ENCODE data around the gene MPC2.
"Not testable (repeated sequence)": the region's sequence is repeated elsewhere in the genome, so short reads cannot be mapped to it uniquely, and the experiment has no call there.

The MPC2 gene

GRCh38 chr1:167881786-167882185 lies 55.1 kb downstream of the MPC2 start:
- no peaks in the 10 kb centered on the region for H3K27me3 ChIP-seq (ENCODE audit: control insufficient read depth, insufficient read depth, low read length)
- no peaks in the 10 kb centered on the region for H3K4me1 ChIP-seq (ENCODE audit: control insufficient read depth, insufficient read depth, low read length)
- H3K4me3 ChIP-seq (ENCODE audit: low read length), result no peak overlapping the region
- no peaks in the 10 kb centered on the region for H3K36me3 ChIP-seq (ENCODE audit: control insufficient read depth, insufficient read depth, low read length)
- H3K9me3 ChIP-seq (ENCODE audit: control insufficient read depth, insufficient read depth, low read length), result no peaks in the 10 kb centered on the region
- no peak for DNase-seq (ENCODE audit: low read depth, low spot score)
- WGBS (ENCODE audit: insufficient coverage, insufficient read length), result no CpG with 5 or more reads among the region's 3 CpGs
- no peak overlapping the region for H3K27ac ChIP-seq (ENCODE audit: low read length)

GRCh38 chr1:167881069-167881468 lies 55.8 kb downstream of the MPC2 start:
- no peaks in the 10 kb centered on the region for H3K27me3 ChIP-seq (ENCODE audit: control insufficient read depth, insufficient read depth, low read length)
- DNase-seq (ENCODE audit: low read depth, low spot score), result no peak
- no peaks in the 10 kb centered on the region for H3K9me3 ChIP-seq (ENCODE audit: control insufficient read depth, insufficient read depth, low read length)
- no peaks in the 10 kb centered on the region for H3K4me1 ChIP-seq (ENCODE audit: control insufficient read depth, insufficient read depth, low read length)
- H3K27ac ChIP-seq (ENCODE audit: low read length), result no peak overlapping the region
- no peaks in the 10 kb centered on the region for H3K36me3 ChIP-seq (ENCODE audit: control insufficient read depth, insufficient read depth, low read length)
- no peak overlapping the region for H3K4me3 ChIP-seq (ENCODE audit: low read length)

GRCh38 chr1:167880580-167881021 lies 56.3 kb downstream of the MPC2 start:
- Histone ChIP-seq H3K9me3 (ENCODE audit: control insufficient read depth, insufficient read depth, low read length) (no peaks in the 10 kb centered on the region), H3K4me3 (ENCODE audit: low read length) (no peak overlapping the region), H3K4me1 (ENCODE audit: control insufficient read depth, insufficient read depth, low read length) (no peaks in the 10 kb centered on the region), H3K27me3 (ENCODE audit: control insufficient read depth, insufficient read depth, low read length) (no peaks in the 10 kb centered on the region), H3K36me3 (ENCODE audit: control insufficient read depth, insufficient read depth, low read length) (no peaks in the 10 kb centered on the region), H3K27ac (ENCODE audit: low read length) (no peak overlapping the region)
- WGBS (ENCODE audit: insufficient coverage, insufficient read length), result no CpG with 5 or more reads among the region's 3 CpGs
- DNase-seq (ENCODE audit: low read depth, low spot score), result no peak

- Histone ChIP-seq H3K4me1 (ENCODE audit: control insufficient read depth, insufficient read depth, low read length) (no peaks in the 10 kb centered on the region; the same call in 1 of the 2 replicates), H3K27ac (ENCODE audit: low read length) (no peak overlapping the region), H3K4me3 (ENCODE audit: low read length) (no peak overlapping the region), H3K27me3 (ENCODE audit: control insufficient read depth, insufficient read depth, low read length) (no peaks in the 10 kb centered on the region), H3K9me3 (ENCODE audit: control insufficient read depth, insufficient read depth, low read length) (no peaks in the 10 kb centered on the region), H3K36me3 (ENCODE audit: control insufficient read depth, insufficient read depth, low read length) (no peaks in the 10 kb centered on the region)
- no CpG with 5 or more reads among the region's 1 CpG for WGBS (ENCODE audit: insufficient coverage, insufficient read length)
- no peak for DNase-seq (ENCODE audit: low read depth, low spot score)
Measured at GRCh38 chr1:167879508-167879907, 57.4 kb downstream of the MPC2 start.

GRCh38 chr1:167878372-167879160 lies 58.3 kb downstream of the MPC2 start:
- Histone ChIP-seq H3K4me1 (ENCODE audit: control insufficient read depth, insufficient read depth, low read length) (no peaks in the 10 kb centered on the region; the same call in 1 of the 2 replicates), H3K27ac (ENCODE audit: low read length) (no peak overlapping the region), H3K9me3 (ENCODE audit: control insufficient read depth, insufficient read depth, low read length) (no peaks in the 10 kb centered on the region), H3K4me3 (ENCODE audit: low read length) (no peak overlapping the region), H3K27me3 (ENCODE audit: control insufficient read depth, insufficient read depth, low read length) (no peaks in the 10 kb centered on the region), H3K36me3 (ENCODE audit: control insufficient read depth, insufficient read depth, low read length) (no peaks in the 10 kb centered on the region)
- WGBS (ENCODE audit: insufficient coverage, insufficient read length), result 100% methylated on average over 2 of the region's 7 CpGs
- no peak for DNase-seq (ENCODE audit: low read depth, low spot score)

GRCh38 chr1:167876597-167877175 lies 60.2 kb downstream of the MPC2 start:
- Histone ChIP-seq H3K27me3 (ENCODE audit: control insufficient read depth, insufficient read depth, low read length) (no peaks in the 10 kb centered on the region), H3K4me3 (ENCODE audit: low read length) (no peak overlapping the region), H3K4me1 (ENCODE audit: control insufficient read depth, insufficient read depth, low read length) (no peaks in the 10 kb centered on the region; the same call in 1 of the 2 replicates), H3K36me3 (ENCODE audit: control insufficient read depth, insufficient read depth, low read length) (no peaks in the 10 kb centered on the region), H3K9me3 (ENCODE audit: control insufficient read depth, insufficient read depth, low read length) (no peaks in the 10 kb centered on the region), H3K27ac (ENCODE audit: low read length) (no peak overlapping the region)
- no CpG with 5 or more reads among the region's 3 CpGs for WGBS (ENCODE audit: insufficient coverage, insufficient read length)
- no peak for DNase-seq (ENCODE audit: low read depth, low spot score)

GRCh38 chr1:167871331-167871730 lies 65.5 kb downstream of the MPC2 start:
- DNase-seq (ENCODE audit: low read depth, low spot score), result no peak
- Histone ChIP-seq H3K36me3 (ENCODE audit: control insufficient read depth, insufficient read depth, low read length) (no peaks in the 10 kb centered on the region), H3K27ac (ENCODE audit: low read length) (no peak overlapping the region), H3K27me3 (ENCODE audit: control insufficient read depth, insufficient read depth, low read length) (no peaks in the 10 kb centered on the region), H3K4me1 (ENCODE audit: control insufficient read depth, insufficient read depth, low read length) (no peaks in the 10 kb centered on the region; the same call in 1 of the 2 replicates), H3K9me3 (ENCODE audit: control insufficient read depth, insufficient read depth, low read length) (no peaks in the 10 kb centered on the region), H3K4me3 (ENCODE audit: low read length) (no peak overlapping the region)

- DNase-seq (ENCODE audit: low read depth, low spot score); H3K27me3 ChIP-seq (ENCODE audit: control insufficient read depth, insufficient read depth, low read length); H3K36me3 ChIP-seq (ENCODE audit: control insufficient read depth, insufficient read depth, low read length); H3K4me3 ChIP-seq (ENCODE audit: low read length); H3K27ac ChIP-seq (ENCODE audit: low read length); H3K9me3 ChIP-seq (ENCODE audit: control insufficient read depth, insufficient read depth, low read length); H3K4me1 ChIP-seq (ENCODE audit: control insufficient read depth, insufficient read depth, low read length): not testable (repeated sequence)
- no CpG with 5 or more reads among the region's 16 CpGs for WGBS (ENCODE audit: insufficient coverage, insufficient read length)
Measured at GRCh38 chr1:167869157-167870001, 67.5 kb downstream of the MPC2 start.

GRCh38 chr1:167866739-167867414 lies 70.0 kb downstream of the MPC2 start:
- H3K27me3 ChIP-seq (ENCODE audit: control insufficient read depth, insufficient read depth, low read length); H3K4me3 ChIP-seq (ENCODE audit: low read length); H3K36me3 ChIP-seq (ENCODE audit: control insufficient read depth, insufficient read depth, low read length); H3K9me3 ChIP-seq (ENCODE audit: control insufficient read depth, insufficient read depth, low read length); H3K4me1 ChIP-seq (ENCODE audit: control insufficient read depth, insufficient read depth, low read length); DNase-seq (ENCODE audit: low read depth, low spot score); H3K27ac ChIP-seq (ENCODE audit: low read length): not testable (repeated sequence)
- WGBS (ENCODE audit: insufficient coverage, insufficient read length), result no CpG with 5 or more reads among the region's 8 CpGs

Measured in iPS DF 6.9 (cell line).